GM13976 (cell line): ENCODE data around the gene CCDC83.
"Not testable (repeated sequence)": the region's sequence is repeated elsewhere in the genome, so short reads cannot be mapped to it uniquely, and the experiment has no call there.

Experiments used
- DNase-seq: peaks from one replicate; pipeline ENCODE4 v3.0.0; 2012; ENCODE audit warnings: low spot score
- CTCF ChIP-seq: IDR thresholded peaks from 2 replicates; pipeline ENCODE4 v1.5.1; 2012; ENCODE audit warnings: borderline replicate concordance, mild to moderate bottlenecking; ENCODE audit not compliant: insufficient read depth; ENCODE audit errors: extremely low read depth, missing control alignments, control extremely low read depth
- in situ Hi-C: fragments of 300-500 bp; cut with MboI; formaldehyde crosslinking; loops from one replicate; pipeline ENCODE4 v1.12.0; 2022; ENCODE audit warnings: low sequenced_read_pairs, mixed read lengths, inconsistent platforms; ENCODE audit not compliant: unreplicated experiment

CCDC83 gene

GRCh38 chr11:85844439-85845123 lies 10.6 kb upstream of the CCDC83 start:
- TF ChIP-seq CTCF = no peak
- in situ Hi-C loops = no loop called here
- DNase-seq = no peak

- in situ Hi-C loops = no loop called here
- no peak for DNase-seq
These were observed 10.0 kb upstream of the CCDC83 start for GRCh38 chr11:85845124-85845631.

GRCh38 chr11:85847436-85847835 lies 7.7 kb upstream of the CCDC83 start:
- DNase-seq = no peak
- in situ Hi-C loops = no loop called here
- TF ChIP-seq CTCF = no peak

More at GRCh38 chr11:85845124-85845631, 10.0 kb upstream of the CCDC83 start:
- TF ChIP-seq CTCF = no peak

GRCh38 chr11:85848006-85848405 lies 7.2 kb upstream of the CCDC83 start:
- in situ Hi-C loops = no loop called here
- DNase-seq = no peak

GRCh38 chr11:85848556-85848955 lies 6.6 kb upstream of the CCDC83 start:
- no peak for TF ChIP-seq CTCF
- in situ Hi-C loops = no loop called here
- DNase-seq = no peak

More at GRCh38 chr11:85848006-85848405, 7.2 kb upstream of the CCDC83 start:
- TF ChIP-seq CTCF = no peak

- DNase-seq = not testable (repeated sequence)
- in situ Hi-C loops = loop anchor here (25.0 kb wide), 1 partner anchor 960 kb away; the partner anchor contains the start of gene PRSS23
These were observed 2.4 kb upstream of the CCDC83 start for GRCh38 chr11:85852754-85853153.

- in situ Hi-C loops = loop anchor here (25.0 kb wide), 1 partner anchor 959 kb away; the partner anchor contains the start of gene PRSS23
- not testable (repeated sequence) for DNase-seq
These were observed 1.6 kb upstream of the CCDC83 start for GRCh38 chr11:85853541-85853940.
